GM21381 (cell line): ENCODE results near the gene HAP1.
"Not testable (repeated sequence)": the region's sequence is repeated elsewhere in the genome, so short reads cannot be mapped to it uniquely, and the experiment has no call there.

Experiments
- ATAC-seq: cut with Tn5 transposase; IDR thresholded peaks from one replicate; pipeline ENCODE4 v1.9.1; 2021; ENCODE audit warnings: mild to moderate bottlenecking, moderate library complexity; ENCODE audit not compliant: unreplicated experiment

HAP1 gene, protein sequence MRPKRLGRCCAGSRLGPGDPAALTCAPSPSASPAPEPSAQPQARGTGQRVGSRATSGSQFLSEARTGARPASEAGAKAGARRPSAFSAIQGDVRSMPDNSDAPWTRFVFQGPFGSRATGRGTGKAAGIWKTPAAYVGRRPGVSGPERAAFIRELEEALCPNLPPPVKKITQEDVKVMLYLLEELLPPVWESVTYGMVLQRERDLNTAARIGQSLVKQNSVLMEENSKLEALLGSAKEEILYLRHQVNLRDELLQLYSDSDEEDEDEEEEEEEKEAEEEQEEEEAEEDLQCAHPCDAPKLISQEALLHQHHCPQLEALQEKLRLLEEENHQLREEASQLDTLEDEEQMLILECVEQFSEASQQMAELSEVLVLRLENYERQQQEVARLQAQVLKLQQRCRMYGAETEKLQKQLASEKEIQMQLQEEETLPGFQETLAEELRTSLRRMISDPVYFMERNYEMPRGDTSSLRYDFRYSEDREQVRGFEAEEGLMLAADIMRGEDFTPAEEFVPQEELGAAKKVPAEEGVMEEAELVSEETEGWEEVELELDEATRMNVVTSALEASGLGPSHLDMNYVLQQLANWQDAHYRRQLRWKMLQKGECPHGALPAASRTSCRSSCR

DNA sequence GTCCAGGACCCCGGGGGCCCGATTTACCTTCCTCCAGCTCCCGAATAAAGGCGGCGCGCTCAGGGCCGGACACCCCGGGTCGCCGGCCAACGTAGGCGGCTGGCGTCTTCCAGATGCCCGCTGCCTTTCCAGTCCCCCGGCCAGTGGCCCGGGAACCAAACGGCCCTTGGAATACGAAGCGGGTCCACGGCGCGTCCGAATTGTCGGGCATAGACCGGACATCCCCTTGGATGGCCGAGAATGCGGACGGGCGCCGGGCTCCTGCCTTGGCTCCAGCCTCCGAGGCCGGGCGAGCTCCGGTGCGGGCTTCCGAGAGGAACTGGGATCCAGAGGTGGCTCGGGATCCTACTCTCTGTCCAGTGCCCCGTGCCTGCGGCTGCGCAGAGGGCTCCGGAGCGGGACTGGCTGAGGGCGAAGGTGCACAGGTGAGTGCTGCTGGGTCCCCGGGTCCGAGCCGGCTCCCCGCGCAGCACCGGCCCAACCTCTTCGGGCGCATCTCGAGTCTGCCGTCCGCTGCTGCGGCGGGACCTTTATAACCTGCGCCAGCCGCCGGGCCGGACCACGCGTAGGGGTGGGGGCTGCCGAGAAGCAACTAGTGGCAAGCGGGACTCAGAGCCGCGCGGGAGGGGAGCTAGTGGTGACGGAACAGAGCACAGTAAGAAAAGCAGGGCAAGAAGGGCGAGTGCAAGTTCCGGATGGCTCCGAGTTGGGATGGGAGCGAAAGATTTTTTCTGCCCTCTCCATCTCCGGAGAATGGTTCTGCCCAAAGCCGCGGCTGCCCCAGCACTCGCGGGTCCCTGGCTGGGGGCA lies at the start of gene HAP1:
HAP1 (minus strand) TSS at position 505 of the 810 bp plus-strand sequence; CDS start at position 496, 9 bp downstream.
- ATAC-seq, result no peak

- ATAC-seq, result no peak
Measured at GRCh38 chr17:41782142-41782541, 47.7 kb upstream of the HAP1 start.

DNA sequence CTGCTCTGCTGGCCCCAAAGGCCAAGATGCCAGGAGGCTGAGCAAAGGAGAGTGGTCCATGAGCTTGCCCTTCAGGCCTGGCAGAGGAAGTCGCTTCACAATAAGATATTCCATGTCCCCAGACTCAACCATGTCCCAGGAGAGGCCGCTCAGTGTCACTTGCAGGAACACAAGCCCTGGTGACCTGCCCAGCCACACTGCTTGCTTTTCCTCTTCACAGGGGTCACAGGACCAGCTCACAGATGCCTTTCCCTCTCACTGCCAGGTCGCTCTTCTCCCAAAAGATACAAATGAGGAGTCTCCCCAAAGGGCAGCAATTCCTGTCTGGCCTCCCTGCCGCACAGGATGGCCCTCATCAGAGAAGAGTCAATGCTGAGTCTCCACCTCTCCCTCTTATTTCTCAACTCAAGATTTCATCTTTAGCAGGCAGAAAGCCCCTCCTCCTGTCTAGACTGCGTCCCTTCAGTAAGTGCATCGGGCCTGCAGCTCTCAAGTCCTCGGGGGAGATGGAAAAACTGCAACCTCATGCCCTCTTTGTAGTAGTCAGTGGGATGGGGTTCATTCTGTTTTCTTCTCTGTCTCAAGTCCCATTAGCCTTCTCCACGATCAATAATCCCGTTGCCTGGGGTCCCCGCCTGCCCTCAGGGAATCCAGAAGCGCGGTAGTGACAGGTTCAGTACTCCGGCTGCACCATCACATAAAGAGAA lies 47.1 kb upstream of the HAP1 start:
- no peak for ATAC-seq

- ATAC-seq, result no peak
Measured at GRCh38 chr17:41779954-41780353, 45.5 kb upstream of the HAP1 start.

DNA sequence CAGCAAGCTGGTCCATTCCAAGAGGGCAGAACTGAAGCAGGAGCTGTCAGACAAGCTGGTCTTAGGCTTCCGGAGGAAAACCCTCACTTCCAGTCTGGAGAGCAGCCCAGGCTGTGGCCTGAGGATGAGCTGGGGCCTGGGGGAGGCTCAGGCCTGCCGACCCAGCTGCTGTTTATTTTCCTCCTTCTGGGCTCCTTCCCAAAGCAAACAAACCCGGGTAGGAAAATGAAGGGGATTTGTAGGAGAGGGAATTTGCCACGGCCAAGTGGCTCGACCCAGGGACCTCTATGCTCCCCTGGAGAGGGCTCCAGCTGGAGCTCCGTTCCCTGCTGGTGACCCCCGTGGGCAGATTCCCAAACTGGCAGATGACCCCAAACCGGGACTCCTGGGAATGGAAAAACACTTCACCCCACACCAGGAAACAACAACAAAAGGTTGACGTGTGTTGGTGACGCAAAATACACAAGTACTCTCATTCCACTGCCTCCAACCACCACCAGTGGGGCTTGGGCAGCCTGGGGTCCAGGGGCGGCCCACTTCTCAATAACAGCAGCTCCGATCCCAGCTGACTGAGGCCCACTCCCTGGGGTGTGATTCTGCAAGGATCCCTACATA lies 43.2 kb upstream of the HAP1 start:
- no peak for ATAC-seq

DNA sequence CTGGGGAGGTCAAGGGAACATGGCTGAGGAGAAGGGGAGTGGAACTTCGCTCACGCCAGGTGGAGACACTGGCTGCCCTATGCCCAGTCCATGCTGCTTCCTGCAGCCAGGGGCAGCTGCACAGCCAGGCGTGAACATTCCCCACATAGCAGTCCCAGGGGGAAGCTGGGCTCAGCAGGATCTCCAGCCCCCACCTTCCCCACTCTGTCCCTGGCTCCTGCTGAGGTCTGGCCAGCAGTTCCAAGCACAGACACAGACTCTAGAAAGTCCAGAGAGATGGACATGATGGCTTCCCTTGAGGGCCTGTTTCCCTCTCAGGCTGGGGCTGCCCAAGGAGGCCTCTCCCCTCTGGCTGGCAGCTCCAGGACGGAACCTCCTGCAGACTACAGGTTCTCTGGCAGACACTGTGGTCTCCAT lies 42.7 kb upstream of the HAP1 start:
- no peak for ATAC-seq

- ATAC-seq, result not testable (repeated sequence)
Measured at GRCh38 chr17:41776262-41776900, 41.9 kb upstream of the HAP1 start.

- ATAC-seq, result no peak
Measured at GRCh38 chr17:41775394-41776226, 41.2 kb upstream of the HAP1 start.

DNA sequence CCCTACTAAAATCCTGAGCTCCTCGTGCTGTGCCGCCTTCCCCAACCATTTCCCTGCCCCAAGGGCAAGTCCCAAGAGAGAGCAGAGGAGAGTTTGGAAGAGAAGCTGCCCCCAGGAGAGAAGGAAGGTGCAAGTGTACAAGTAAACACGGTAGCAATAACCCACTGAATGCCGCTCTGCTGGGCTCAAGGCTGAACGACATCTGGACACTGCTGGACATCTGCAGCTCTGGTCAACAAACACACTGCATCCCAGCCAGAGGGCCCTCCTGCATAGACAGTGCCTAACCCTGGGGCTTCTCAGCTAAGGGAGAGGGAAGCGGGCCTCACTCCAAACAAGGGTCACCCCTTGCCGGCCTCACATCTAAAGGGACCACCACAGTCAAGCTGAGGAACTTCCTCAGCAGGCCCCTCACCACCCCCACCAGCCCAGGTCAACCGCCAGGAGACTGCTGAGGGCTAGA lies 39.3 kb upstream of the HAP1 start:
- no peak for ATAC-seq

- no peak for ATAC-seq
Measured at GRCh38 chr17:41773190-41773588, 38.7 kb upstream of the HAP1 start.

DNA sequence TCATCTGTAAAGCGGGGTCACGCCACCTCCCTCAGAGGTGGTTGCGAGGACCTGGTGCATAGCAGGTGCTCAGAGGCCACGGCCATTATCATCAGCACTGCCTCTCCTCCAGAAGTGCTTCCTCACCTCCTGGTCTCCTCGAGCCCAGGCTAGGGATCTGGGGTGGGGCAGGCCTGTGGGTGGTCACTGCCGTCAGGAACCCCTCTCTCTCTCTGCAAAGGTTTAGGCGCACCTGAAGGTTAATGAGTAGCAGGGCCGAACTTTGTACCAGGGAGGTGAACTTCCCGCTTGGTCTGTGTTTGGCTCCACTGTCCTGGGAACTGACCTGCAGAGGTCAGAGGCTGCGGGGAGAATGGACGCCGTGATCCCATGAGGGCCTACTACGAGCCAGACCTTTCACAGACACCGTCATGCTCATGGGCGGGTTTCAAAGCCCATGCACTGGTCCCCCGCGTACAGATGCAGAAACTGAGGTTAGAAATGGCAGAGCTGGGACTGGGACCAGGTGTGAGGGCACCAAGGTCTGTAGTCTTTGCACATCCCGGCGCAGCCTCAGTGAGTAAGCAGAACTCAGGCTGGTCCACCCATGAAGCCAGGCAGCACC lies 38.2 kb upstream of the HAP1 start:
- no peak for ATAC-seq

DNA sequence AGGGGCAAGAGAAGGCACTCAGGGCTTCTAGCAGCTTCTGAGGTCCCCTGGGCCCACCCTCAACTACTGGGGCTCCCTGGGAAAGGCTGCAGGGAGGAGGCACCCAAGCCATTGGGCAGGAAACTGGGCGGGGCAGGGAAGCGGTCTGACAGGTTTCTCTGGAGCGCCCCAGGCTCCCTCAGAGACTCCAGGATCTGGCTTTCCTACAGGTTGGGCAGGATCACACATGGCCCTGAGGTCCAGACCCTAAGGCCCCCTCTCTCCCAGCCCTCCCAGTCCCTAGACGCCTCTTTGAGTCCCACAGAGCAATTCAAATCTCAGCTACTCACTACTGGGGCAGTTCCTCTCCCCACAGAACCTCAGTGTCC lies 37.8 kb upstream of the HAP1 start:
- no peak for ATAC-seq

DNA sequence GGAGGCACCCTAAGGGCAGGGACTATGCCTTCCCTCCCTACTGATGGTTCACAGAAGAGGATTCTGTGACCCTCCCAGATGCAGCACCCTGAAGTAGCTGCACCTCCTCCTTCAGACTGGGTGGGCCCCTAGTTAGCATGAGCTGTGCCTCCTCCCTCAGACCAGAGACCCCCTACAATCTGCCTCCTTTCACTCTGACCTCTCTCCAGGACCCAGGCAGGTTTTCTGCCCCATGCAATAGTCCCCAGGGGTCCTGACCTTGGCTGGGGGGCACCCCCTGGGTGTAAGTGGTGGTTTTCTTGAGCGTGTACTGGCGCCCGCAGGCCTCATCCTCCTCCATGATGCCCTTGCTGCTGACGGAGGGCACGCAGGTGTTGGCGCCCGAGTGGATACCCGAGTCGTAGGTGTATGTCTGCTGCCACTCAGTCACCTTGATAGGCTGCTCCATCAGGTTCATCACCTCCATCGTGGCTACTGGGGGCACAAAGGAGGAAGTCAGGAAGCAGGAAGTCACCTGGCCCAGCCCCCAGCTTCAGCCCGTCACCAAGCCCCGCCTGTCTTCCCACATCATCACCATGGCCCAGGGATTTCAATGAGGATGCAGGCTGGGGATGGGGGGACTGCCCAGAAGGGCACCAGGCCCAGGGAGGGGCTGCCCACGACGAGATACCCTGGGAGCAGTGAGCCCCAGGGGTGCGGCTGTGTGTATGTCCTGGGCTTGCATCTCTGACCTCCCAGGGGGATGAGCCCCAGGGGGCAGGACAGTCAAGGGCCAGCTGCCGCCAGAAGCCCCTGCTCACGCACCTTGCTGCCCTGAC lies 37.2 kb upstream of the HAP1 start:
- ATAC-seq, result no peak

DNA sequence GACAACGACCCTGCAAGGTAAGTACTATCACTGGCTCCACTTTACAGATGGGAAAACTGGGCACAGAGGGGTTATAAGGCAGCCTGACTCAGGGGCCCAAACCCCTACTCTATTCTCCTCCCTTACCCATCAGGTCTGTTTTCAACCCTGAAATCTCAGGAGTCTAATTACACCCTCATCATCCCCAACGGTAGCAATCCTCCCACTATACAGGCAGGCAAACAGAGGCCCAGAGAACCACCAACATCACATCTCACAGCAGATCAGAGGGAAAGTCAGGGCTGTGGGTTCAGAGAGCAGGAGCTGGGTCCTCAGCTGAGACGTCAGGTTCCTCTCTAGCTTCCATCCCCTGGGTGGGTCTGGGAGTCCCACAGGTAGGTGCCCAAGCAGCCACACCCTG lies 35.5 kb upstream of the HAP1 start:
- no peak for ATAC-seq

DNA sequence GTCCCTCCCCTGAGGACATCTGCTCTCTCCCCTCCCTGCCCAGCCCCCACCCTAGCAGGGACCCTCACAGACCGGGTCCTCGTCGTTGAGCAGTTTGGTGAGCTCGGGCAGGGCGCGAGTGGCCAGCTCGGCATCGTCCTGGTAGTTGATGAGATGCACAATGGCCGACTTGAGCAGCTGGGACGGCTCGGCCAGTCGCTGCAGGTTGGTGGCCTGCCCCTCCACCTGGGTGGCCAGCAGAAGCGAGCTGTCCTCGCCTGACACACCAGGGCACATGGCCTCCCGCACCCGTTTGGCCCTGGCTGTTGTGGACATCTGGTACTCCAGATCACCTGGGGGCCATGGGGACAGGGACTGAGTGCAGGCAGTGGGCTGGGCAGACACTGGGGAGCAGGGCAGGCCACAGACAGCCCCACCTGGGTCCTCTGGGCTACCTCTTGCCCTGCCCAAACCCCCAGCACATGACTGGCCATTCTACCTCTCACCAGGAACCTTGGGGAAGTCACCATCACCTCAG lies 35.0 kb upstream of the HAP1 start:
- ATAC-seq, result no peak

DNA sequence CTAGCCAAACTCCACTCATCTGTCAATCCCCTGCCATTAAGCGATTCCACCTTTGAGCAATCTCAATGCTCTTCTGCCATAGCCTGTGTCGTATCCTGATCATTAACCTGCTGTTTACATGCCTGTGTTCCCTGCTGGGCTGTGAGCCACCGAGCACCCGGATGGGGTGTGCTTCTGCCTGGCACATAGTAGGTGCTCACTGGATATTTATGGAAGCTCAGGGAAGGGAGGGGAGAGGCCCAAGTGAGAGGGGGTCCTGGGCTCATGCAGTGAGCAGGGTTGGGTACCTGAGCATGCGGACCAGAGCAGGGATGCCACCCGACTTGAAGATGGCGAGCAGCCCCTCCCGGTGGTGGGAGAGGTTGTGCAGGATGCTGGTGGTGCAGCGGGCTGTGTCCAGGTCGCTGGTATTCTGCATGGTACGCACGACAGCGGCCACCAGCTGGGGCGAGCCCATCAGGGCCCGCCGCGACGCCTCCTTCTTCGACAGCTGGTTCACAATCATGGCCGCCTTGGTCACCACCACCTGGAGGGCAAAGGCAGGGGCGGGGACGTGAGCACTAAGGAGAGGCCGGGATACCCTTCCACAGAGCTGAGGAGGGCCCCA lies 34.3 kb upstream of the HAP1 start:
- ATAC-seq, result no peak

GRCh38 chr17:41767324-41768042 lies 33.0 kb upstream of the HAP1 start:
- ATAC-seq, result no peak
